ENCODE results near the gene SLC28A3.

GRCh38 chr9:84301851-84302250 lies 38.7 kb downstream of the SLC28A3 start:
- TF ChIP-seq RARB (CRISPR knock-in tag; IDR thresholded peaks at IDR 0.05) = no peak
- TF ChIP-seq CSRNP3 (CRISPR knock-in tag; IDR thresholded peaks at IDR 0.05) = no peak
- TF ChIP-seq ZC3H10 (CRISPR knock-in tag; IDR thresholded peaks at IDR 0.05) = no peak
- TF ChIP-seq CSDC2 (CRISPR knock-in tag; IDR thresholded peaks at IDR 0.05) = no peak
- TF ChIP-seq TCF4 (CRISPR knock-in tag; IDR thresholded peaks at IDR 0.05; ENCODE audit: borderline replicate concordance) = no peak
- TF ChIP-seq ZFP30 (CRISPR knock-in tag; IDR thresholded peaks at IDR 0.05) = no peak
